Neural progenitor cell (in vitro differentiated cells): Measurements from ENCODE around the gene IPO4.

Source experiments
- CTCF ChIP-seq: fragments of 200-600 bp; sonication (generic); IDR thresholded peaks from 2 replicates; pipeline ENCODE4 v1.5.1; 2017; ENCODE audit warnings: antibody characterized with exemption, mild to moderate bottlenecking
- EZH2 ChIP-seq: fragments of 200-600 bp; sonication (generic); IDR thresholded peaks from 2 replicates; pipeline ENCODE4 v1.6.1; 2017; ENCODE audit warnings: antibody characterized with exemption, mild to moderate bottlenecking, moderate library complexity
- EZH2phosphoT487 ChIP-seq: fragments of 200-600 bp; sonication (generic); IDR thresholded peaks from 2 replicates; pipeline ENCODE4 v1.6.1; 2017; ENCODE audit warnings: antibody characterized with exemption

GRCh38 chr14:24145219-24145618 is 43.4 kb downstream of the IPO4 start:
- TF ChIP-seq CTCF (no peak), EZH2phosphoT487 (no peak), EZH2 (no peak)
